ENCODE measurements around the gene GMDS.

GMDS gene

DNA sequence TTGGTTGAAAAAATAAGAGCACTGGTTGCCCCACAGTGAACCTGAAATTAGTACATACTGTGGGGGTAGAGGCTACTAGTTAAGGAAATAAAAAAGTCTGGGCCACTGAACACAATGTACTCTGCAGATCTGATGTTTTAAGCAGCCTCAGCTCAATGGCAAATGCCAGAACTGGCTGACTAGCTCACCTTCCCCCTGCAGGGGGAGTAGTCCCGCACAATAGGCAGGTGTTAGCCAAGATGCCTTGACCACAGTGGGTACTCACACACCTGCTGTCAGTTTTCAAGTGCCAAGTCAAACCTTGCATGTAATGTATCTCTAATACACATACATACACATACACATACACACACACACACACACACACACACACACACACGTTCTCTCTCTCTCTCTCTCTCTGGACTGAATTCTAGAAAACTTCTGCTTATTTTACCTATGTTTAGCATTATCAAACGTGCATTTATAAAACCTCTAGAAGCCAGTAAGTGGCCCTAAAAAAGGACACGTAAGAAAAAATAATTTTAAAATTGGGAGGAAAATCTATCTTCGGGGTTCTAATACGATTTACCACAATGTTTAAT, 36.1 kb downstream of the GMDS start:
- in situ Hi-C loops (cut with MboI; ENCODE audit: low sequenced_read_pairs) = no loop called here

DNA sequence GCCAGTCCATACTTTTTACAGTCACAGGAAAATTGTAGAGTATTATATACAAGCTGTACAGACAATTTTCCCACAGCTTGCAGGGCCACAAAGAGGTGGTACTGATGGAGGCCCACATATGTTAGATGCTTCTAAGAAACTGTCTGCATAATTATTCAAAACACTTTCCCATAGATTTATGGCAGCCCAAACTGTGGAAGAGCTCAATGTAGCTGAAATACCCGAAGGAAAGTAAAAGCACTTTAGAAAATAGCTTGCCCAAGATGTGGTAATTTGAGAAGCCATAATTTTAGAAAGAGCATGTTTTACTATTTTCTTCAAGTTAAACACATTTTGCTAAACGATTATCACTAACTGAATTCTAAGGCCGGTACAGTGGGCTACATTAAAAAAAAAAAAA, 36.9 kb downstream of the GMDS start:
- in situ Hi-C loops (cut with MboI; ENCODE audit: low sequenced_read_pairs) = no loop called here

DNA sequence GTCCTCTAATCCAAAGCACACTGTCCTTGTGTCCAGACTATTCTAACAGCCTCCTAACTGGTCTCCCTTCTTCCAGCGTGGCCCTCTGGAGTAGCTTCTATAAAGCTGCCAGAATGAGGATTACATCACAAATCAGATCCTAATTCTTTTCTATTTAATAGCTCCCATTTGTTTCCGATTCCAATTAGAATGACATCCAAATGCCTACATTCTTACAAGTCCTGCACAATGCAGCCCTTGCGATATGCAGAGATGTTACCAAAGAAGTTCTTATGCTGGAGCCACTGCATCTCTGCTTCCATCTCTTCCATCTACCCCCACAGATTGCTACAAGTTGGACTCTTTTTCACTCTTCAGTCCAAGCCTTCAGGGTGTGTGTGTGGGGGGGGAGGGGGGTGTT, 40.0 kb downstream of the GMDS start:
- in situ Hi-C loops (cut with MboI; ENCODE audit: low sequenced_read_pairs) = no loop called here

DNA sequence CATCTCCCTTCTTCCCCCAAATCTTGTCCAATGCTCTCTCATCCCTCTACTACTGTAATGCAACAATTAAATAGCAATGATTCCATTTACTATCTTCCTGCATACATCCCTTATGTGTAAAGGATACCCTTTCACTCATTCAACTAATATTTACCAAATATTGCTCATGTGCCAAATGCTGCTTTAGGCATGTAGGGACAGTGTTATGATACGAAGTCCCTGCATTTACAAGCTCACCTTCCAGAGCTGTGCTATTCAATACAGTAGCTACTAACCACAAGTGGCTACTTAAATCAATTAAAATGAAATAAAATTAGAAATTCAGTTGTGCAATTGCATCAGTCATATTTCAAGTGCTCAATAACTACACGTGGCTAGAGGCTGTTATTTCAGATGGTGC, 41.1 kb downstream of the GMDS start:
- in situ Hi-C loops (cut with MboI; ENCODE audit: low sequenced_read_pairs) = no loop called here

DNA sequence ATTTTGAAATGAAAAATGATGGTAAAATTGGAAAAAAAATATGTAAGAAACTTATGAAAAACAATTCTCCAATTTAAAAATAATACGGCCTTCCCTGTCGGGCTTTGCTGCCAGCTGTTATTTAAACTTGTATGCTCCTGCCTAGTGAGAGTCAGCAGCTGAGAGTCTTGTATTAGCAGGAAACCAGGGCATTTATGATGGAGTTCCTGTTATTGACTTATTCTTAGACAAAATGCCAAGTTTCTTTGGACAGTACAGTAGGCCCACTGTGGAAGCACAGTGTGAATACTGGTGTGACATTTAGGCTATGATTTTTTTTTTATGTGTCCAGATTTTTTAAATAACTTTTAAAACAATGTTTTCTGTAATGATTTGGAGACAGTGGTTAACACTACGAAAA, 42.1 kb downstream of the GMDS start:
- in situ Hi-C loops (cut with MboI; ENCODE audit: low sequenced_read_pairs) = no loop called here

DNA sequence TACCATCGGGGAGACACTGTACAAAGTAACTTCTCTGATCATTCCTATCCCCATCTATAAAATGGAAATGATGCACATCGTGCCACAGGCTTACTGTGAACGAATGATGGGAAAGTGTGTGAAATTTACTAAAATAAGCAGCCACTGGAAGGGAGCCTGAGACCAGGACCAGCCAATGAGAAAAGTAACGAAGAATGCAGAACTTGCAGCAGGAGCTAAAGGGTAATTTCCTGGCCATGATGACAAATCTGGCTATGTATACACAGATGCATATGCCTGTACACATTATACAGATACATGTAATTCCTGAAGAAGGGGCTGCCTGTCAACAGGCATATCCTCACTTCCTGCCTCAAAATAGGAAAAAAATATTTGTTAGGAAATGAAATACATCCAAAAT, 47.4 kb downstream of the GMDS start:
- in situ Hi-C loops (cut with MboI; ENCODE audit: low sequenced_read_pairs) = no loop called here

DNA sequence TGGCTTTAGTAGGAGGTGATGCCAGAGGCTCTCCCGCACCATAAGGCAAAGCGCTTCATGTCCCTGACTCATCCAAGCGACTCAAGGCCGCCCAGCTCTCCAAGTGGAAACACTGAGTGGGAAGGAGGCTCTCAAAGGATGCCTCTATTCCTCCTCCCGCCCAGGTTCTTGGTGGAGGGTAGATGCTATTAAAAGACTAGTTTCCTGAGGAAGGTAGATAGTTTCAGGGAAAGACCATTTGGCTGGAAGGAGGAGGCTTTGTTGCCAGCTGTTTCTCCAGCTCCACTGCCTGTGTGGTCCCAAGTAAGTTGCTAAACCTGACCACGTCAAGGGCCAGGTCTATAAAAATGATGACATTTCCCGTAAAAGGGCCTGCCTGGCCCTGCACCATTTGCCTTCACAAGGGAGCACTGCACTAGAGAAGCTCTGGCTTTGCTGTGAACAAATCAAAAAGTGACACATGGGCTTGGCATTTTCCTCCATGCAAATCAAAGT, 48.2 kb downstream of the GMDS start:
- in situ Hi-C loops (cut with MboI; ENCODE audit: low sequenced_read_pairs) = no loop called here

DNA sequence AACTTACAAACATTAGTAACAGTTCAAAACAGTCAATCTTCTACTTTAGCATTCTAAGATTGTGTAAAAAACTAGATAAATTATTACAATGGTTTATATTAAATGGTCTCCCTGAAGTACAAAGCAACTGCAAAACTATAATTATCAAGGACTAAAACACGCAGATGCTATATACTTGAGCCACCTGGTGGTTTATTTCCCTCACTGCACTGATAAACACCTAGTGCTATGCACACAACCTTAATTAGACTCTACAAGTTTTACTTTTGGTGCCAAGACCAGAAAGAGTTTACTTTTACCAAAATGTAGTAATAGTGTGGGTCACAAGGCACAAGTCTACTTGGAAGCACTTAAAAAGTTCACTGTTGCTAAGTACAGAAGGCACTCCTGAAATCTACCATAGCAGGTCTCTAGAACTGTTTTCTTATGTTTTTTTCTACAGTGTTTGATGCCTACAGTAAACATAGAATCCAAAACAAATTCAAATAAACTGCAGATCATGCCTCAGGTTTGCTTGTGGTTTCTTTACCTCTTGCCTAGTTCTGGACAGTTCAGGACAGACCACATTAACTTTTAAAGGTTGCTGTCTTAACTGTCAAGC, 49.2 kb downstream of the GMDS start:
- in situ Hi-C loops (cut with MboI; ENCODE audit: low sequenced_read_pairs) = no loop called here

DNA sequence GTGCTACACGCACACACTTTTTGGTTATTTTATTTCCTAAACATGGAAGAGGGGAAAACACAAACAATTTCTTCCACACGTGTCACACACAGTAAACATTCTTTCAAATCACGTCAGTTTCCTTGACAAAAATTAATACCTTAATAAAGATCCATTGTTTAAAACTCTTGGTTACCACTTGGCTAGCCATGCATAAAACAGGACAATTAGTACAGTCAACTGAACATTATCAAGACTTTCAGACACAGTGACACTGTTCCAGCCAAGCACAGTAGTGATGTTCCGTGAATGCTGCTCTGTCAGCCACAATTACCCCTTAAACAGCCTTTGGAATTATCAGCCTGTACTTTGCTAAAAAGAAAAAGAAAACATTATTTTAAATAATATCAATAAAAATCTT, 50.8 kb downstream of the GMDS start:
- in situ Hi-C loops (cut with MboI; ENCODE audit: low sequenced_read_pairs) = no loop called here

DNA sequence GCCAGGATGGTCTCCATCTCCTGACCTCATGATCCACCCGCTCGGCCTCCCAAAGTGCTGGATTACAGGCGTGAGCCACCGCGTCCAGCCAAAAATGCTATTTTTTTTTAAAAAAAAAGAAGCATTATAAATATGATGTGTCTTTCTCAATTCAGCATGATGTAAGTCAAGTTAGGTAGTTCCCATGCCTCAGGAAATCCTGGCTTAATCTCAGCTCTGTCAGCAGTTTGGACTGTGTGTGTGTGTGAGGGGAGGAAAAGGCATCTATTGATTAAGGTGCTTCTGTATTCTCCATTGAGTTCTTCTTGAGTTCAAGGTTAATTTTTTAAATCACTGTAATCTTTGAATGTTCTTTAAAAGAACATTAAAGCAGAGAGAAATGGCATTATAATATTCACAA, 51.5 kb downstream of the GMDS start:
- in situ Hi-C loops (cut with MboI; ENCODE audit: low sequenced_read_pairs) = no loop called here

DNA sequence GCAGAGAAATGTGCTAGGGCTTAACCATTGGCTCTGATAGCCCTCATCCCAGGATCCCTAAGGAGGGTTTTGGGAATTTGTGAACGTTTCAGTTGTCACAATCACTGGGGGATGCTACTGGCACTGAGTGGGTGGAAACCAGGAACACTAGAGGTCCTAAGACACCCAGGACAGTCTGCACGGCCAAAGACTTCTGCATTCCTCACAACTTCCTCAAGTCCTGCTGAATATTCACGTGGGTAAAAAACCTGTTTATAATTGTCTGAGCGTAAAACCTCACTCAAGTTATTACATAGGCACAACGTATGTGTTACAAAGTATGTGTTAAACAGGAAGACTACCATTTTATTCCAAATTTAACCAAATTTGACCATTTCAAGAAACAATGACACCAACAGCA, 52.4 kb downstream of the GMDS start:
- in situ Hi-C loops (cut with MboI; ENCODE audit: low sequenced_read_pairs) = no loop called here

DNA sequence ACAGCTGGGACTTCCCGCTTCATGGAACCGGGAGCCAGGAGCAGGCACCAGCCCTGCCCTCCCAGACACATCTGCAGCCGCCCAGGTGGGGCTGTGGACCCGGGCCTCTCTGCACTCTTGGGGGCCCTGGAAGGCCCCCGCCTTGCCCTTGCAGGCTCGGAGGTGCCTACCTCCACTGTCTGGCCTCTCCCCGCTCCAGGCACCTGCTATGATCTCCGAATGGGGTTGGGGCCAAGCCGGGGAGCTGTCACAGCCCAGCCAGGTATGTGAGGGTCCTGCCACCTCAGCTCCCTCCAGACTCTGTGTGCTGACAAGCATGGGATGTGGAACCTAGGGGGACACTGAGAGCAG, 54.0 kb downstream of the GMDS start:
- in situ Hi-C loops (cut with MboI; ENCODE audit: low sequenced_read_pairs) = no loop called here

DNA sequence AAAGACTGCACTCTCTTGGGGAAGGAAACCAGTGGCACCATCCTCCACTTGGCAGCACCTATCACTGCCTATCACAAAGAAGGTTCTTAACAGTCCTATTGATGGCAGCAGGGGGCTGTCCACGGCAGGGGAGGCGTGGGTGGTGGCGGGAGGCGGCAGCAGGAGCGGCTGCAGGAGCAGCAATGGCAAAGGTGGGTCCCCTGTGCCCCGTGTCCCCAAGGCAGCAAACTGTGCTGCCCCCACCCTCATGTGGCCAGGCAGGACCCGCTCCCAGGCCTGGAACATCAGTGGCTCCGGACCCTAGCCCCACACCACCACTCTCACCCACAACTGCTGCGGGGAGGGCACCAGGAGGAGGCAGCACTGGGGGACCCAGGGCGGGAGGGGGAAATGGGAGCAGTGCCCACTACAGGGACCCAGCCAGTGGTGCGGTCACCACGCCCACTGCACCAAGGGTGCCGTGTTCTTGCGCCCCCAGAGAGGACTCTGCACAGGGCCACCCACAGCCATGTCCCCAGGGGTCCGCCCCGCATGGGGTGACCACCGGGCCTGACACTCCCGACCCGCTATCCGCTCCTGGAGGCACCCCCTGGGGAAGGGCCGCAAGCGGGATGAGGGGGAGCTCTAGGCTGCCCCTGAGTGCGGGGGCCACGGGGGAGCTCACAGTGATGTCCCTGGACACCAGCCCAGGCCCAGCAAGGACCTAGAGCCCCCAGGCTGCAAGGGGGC, 54.6 kb downstream of the GMDS start:
- in situ Hi-C loops (cut with MboI; ENCODE audit: low sequenced_read_pairs) = no loop called here

DNA sequence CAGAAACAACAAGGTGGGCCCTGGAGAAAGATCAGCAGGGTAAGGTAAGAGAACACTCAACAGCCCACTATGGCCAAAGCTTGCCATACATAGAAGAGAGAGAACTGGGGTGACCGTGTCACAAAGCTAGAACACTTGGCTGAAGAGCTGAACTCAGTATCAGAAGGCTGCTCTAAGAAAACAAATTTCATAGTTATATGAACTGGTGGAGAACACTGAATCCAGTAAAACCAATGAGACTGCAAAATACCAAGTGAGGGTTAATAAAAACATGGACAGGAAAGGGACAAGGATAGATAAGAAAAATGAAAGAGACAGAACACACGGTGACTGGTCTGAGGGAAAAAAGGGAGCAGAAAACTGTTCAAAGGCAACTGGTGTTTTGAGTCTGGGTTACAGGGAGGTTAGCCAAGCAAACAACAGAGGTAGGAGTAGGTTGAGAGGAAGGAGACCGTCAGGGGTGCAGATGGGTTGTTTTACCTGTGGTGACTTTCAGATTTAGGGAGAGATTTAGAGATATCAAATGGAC, 56.5 kb downstream of the GMDS start:
- in situ Hi-C loops (cut with MboI; ENCODE audit: low sequenced_read_pairs) = no loop called here

DNA sequence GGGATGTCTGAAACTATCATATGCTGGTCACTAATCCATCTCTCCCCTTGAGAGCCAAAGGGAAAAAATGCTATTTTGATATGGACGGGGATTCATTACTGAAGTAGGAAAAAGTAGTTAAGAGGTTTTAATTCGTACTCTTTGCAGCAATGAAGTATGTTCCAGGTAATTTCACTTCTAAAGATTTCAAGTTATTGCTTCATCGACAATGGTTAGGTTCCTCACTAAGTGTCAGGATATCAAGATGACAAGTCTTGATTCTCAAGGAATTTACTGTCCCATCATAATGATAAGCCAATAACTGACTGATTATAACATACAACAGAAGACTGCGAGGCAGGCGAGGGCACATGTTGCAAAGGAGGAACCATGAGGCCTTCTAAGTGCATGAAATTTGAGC, 57.0 kb downstream of the GMDS start:
- in situ Hi-C loops (cut with MboI; ENCODE audit: low sequenced_read_pairs) = no loop called here

DNA sequence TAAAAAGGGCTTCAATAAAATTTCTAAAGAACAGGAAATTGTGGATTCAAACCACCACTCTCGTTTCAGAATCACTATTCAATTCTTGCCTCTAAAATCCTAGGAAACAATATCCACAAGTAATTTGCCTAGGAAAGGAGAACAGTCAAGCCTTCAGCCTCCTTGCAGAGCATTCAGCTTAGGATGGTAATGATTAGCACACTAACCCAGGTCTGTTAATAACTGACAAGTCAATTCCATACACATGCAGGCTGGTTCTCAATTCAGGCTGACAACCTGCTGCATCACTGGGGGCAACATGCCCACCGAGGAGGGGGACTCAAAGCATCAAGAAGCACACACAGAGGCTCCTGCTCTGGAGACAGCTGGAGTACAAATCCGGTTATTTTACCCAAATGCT, 57.6 kb downstream of the GMDS start:
- in situ Hi-C loops (cut with MboI; ENCODE audit: low sequenced_read_pairs) = no loop called here

DNA sequence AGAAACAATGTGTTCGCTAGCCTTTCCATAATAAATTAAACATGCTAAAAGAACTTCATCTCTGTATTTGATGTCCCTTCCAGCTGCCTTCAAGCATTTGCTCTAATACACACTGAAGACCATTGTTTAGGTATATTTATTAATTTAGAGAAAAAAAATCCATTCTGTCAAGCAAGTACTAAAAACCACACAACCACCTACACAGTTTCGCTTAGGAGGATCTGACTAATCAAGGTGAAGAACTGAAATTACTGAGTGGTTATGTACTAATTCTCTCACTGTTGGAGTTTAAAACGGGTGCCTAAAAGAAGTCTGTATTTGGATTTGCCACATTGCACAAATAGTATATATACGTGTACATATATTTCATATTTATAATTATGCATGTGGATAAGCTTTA, 58.9 kb downstream of the GMDS start:
- in situ Hi-C loops (cut with MboI; ENCODE audit: low sequenced_read_pairs) = no loop called here

DNA sequence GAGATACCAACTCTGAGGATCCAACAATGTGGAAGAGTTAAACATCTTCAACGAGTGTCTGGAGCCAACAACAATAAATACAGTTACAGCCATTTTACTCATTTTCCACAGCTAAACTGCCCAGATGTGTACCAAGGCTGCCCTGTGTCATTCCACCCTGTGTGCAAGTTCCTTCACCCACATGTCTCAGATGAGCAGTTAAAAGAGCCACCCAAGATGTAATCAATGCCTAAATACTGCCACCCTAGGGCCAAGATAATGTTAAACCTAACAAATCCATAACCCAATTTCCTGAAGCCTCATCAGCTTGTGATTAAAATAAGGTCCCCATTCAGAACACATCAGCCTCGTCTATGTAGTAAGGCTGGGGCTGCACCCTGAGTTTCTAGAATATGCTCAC, 59.9 kb downstream of the GMDS start:
- in situ Hi-C loops (cut with MboI; ENCODE audit: low sequenced_read_pairs) = no loop called here

DNA sequence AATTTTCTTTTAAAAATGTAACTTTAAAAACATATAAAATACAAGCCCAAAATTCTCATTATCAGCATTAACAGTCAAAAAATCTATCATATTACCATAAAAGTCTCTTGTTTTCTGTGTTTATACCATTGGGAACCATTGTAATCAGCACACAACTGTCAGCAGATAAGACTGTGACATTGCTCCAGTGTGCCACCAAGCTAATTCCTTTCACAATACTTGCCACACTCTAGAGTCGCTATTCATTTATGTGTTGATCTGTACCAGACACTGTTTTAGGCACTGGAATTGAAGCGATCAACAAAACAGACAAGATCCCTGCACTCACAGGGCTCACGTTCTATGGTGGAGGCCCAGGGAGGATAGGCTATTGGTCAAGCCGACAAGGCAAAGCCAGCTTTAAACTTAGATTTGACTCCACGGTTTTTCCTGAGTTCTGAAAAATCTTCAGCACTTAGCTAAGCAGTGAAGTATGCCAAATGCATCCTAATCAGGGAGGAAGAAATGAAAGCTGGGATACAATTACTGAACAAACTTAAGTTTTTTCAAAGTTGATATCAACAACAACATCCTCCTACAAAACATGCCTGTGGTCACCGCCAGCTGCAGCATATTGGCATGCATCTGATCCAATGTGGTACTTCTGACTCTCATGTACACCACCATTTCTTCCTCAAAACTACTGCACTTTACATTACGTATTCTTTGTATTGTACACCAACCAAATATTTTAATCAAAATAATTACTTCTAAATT, 60.5 kb downstream of the GMDS start:
- in situ Hi-C loops (cut with MboI; ENCODE audit: low sequenced_read_pairs) = no loop called here

DNA sequence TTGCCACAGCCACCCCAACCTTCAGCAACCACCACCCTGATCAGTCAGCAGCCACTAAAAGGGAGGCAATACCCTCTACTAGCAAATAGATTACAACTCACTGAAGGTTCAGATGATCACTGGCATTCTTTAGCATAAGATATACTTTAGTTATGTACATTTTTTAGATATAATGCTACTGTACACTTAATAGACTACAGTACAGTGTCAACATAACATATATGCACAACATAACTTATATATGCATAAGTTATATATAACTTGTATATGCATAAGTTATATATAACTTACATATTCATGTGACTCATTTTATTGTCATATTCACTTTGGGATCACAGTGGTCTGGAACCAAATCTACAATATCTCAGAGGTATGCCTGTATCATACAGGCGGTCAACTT, 61.7 kb downstream of the GMDS start:
- in situ Hi-C loops (cut with MboI; ENCODE audit: low sequenced_read_pairs) = no loop called here

DNA sequence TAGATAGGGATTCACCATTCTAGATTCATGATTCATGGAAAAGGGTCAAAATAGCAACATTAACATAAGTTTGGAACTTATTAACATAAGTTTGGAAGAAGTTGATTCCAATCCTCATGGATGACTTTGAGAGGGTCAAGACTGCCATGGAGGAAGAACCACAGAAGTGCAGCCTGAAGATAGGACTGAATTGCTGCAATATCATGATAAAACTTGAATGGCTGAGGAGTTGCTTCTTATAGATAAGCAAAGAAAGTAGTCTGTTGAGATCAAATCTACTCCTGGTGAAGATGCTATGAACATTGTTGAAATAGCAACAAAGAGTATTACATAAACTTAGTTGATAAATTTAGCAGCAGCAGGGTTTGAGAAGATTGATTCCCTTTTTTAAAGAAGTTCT, 62.2 kb downstream of the GMDS start:
- in situ Hi-C loops (cut with MboI; ENCODE audit: low sequenced_read_pairs) = no loop called here

DNA sequence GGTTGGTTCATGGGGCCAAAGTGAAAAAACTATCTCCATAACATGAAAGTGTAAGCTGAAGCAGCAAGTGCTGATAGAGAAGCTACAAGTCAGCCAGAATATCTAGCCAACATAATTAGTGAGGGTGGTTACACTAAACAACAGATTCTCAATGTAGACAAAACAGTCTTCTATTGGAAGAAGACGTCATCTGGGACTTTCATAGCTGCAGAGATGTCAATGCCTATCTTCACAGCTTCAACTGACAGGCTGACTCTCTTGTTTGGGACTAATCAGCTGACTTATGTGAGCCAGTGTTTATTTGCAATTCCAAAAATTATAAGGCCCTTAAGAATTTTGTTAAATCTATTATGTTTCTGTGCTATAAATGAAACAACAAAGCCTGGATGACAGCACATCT, 63.2 kb downstream of the GMDS start:
- in situ Hi-C loops (cut with MboI; ENCODE audit: low sequenced_read_pairs) = no loop called here
